CD1c-positive myeloid dendritic cell (primary cell): ENCODE data around the gene UBE3B.
"Not testable (repeated sequence)": the region's sequence is repeated elsewhere in the genome, so short reads cannot be mapped to it uniquely, and the experiment has no call there.

ENCODE experiments used
- DNase-seq: peaks from one replicate; pipeline ENCODE4 v3.0.0-alpha.2; 2016; ENCODE audit errors: extremely low spot score

The UBE3B gene

GRCh38 chr12:109473006-109473405 lies 4.4 kb upstream of the UBE3B start:
- DNase-seq, result no peak

- DNase-seq, result not testable (repeated sequence)
Measured at GRCh38 chr12:109473526-109474270, 3.7 kb upstream of the UBE3B start.

GRCh38 chr12:109475121-109475520 lies 2.3 kb upstream of the UBE3B start:
- no peak for DNase-seq

- no peak for DNase-seq
Measured at GRCh38 chr12:109475993-109476806, 1.2 kb upstream of the UBE3B start.

- no peak for DNase-seq
Measured at GRCh38 chr12:109476807-109477184, 638 bp upstream of the UBE3B start.

- DNase-seq, result no peak
Measured at GRCh38 chr12:109477963-109478315, 505 bp downstream of the UBE3B start.

GRCh38 chr12:109479761-109480160 lies 2.3 kb downstream of the UBE3B start:
- no peak for DNase-seq

GRCh38 chr12:109480356-109480755 lies 2.9 kb downstream of the UBE3B start:
- DNase-seq, result no peak

GRCh38 chr12:109481863-109482262 lies 4.4 kb downstream of the UBE3B start:
- DNase-seq, result no peak

- no peak for DNase-seq
Measured at GRCh38 chr12:109482491-109482890, 5.1 kb downstream of the UBE3B start.

GRCh38 chr12:109482894-109483293 lies 5.5 kb downstream of the UBE3B start:
- DNase-seq, result no peak

- DNase-seq, result no peak
Measured at GRCh38 chr12:109483346-109483745, 5.9 kb downstream of the UBE3B start.

- DNase-seq, result no peak
Measured at GRCh38 chr12:109485201-109485600, 7.8 kb downstream of the UBE3B start.

- DNase-seq, result no peak
Measured at GRCh38 chr12:109487181-109488050, 10.0 kb downstream of the UBE3B start.

GRCh38 chr12:109488051-109488665 lies 10.7 kb downstream of the UBE3B start:
- no peak for DNase-seq

GRCh38 chr12:109489016-109489954 lies 11.9 kb downstream of the UBE3B start:
- no peak for DNase-seq

GRCh38 chr12:109489955-109490565 lies 12.6 kb downstream of the UBE3B start:
- no peak for DNase-seq

- no peak for DNase-seq
Measured at GRCh38 chr12:109491671-109492070, 14.2 kb downstream of the UBE3B start.

GRCh38 chr12:109492371-109492770 lies 14.9 kb downstream of the UBE3B start:
- no peak for DNase-seq

GRCh38 chr12:109493090-109493489 lies 15.7 kb downstream of the UBE3B start:
- DNase-seq, result no peak
